GM19452 (cell line): ENCODE measurements around the gene SNX15.
A peak's percentile ranks its signal among the peaks of the same experiment; 100 is the strongest.
"Not testable (repeated sequence)": the region's sequence is repeated elsewhere in the genome, so short reads cannot be mapped to it uniquely, and the experiment has no call there.

Experiments used
- ATAC-seq: cut with Tn5 transposase; IDR thresholded peaks from one replicate; pipeline ENCODE4 v1.9.1; 2021; ENCODE audit not compliant: unreplicated experiment

SNX15 gene

GRCh38 chr11:65027213-65028067 lies at the start of gene SNX15:
TSS of gene SNX15 (plus strand) at chr11:65027439. CDS start at chr11:65027538, 99 bp downstream.
- peak; percentile 89 for ATAC-seq

- ATAC-seq = not testable (repeated sequence)
Observed at GRCh38 chr11:64983339-64983738, 43.9 kb upstream of the SNX15 start.

DNA sequence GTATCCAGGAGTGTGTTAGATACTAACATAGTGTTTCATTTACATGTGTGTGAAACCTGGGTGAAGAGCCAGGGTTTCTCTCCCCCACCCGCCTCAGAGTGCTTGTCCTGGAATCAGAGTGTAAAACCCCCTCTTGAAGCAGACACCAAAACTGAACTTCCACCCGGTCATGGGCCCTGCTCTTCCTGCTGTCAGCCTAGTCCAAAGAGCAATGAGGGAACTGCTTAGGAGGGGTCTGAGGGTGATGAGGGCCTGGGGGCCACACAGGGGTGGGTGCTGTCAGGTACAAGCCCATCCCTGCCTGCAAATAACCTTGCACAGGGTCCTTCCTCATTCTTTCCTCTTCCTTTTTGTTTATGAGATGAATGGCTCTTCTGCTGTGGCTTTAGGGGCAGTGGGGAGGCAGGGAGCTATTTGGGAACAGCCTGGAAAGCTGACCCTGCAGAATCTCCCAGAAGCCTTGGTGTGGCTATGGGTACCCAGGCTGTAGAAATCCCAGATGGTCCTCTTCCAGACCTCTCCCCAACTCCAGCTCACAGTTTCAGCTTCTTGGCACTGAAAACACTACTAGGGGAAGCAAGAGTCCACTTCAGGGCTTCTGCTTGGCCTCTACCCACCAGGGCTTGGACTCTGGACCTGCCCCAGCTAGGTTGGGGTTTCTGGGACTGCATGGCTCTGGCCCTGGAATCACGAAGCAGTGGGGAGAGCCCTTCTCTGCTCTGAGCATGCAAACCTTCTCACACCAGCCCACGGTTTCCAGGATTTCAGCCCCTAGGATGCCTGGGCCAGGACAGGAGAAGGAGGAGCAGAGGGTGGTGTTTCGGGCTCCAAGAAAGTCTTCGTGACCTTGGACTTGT lies 39.0 kb upstream of the SNX15 start:
- ATAC-seq = no peak

- ATAC-seq = no peak
Observed at GRCh38 chr11:64989416-64989815, 37.8 kb upstream of the SNX15 start.

DNA sequence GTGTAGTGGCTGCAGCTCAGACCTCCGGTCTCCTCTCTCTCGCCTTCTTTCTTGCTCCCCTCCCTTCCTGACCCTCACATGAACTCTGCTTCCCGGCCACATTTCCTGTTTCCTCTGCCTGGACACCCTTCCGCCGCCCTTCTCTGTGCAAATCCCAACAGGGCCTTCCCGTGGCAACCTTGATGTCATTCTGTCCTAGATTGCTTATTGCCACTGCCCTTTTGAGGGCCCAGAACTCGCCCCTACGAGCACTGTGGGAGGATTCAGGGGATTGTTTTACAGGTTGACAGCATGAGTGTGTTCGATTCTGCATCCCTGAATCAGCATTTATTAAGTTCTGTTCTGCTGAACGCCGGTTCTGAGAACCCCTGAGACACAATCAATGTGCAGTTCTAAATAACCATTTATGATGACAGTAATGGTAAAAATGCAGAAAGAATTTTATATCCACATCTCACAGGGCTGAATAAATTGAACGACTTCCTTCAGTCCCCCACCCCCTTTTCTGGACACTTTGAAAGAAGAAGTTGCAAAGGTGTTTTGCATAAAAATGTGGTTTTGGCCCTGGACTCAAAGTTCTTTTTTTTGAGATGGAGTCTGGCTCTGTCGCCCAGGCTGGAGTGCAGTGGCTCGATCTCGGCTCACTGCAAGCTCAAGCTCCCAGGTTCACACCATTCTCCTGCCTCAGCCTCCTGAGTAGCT lies 36.9 kb upstream of the SNX15 start:
- ATAC-seq = no peak

DNA sequence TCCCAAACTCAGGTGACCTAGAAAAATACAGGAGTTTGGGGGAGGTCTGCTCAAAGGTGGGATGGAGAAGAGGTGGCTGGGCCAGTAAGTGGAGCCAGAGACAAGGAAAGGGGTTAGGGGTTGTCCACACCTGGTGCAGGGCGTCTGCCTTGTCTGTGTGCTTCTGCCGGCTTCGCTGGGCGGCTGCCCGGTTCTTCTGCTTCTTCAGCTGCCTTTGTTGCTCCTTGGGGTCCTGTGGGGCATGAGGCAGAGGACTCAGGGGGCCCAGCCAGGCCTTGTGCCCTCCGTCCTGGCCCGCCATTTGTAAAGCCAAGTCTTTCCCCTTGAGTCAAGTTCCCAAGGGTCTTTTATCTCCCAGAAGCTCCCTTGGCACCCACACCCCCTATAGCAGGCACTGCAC lies 32.9 kb upstream of the SNX15 start:
- ATAC-seq = no peak

DNA sequence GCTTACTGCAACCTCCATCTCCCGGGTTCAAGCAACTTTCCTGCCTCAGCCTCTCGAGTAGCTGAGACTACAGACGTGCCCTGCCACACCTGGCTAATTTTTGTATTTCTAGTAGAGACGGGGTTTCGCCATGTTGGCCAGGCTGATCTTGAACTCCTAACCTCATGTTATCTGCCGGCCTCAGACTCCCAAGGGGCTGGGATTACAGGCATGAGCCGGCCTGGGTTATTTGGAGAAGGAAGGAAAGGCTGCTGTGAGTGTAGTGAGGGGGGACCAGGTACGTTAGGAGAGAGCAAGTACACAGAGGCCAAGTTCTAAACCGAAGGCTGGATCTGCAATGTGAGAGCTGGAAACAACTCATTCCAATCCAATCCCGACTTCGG lies 30.9 kb upstream of the SNX15 start:
- no peak for ATAC-seq

- no peak for ATAC-seq
Observed at GRCh38 chr11:64996710-64997380, 30.4 kb upstream of the SNX15 start, which contains the start of gene BATF2. TSS of gene BATF2 (minus strand) at chr11:64996971. CDS start at chr11:64996914, 57 bp downstream.

DNA sequence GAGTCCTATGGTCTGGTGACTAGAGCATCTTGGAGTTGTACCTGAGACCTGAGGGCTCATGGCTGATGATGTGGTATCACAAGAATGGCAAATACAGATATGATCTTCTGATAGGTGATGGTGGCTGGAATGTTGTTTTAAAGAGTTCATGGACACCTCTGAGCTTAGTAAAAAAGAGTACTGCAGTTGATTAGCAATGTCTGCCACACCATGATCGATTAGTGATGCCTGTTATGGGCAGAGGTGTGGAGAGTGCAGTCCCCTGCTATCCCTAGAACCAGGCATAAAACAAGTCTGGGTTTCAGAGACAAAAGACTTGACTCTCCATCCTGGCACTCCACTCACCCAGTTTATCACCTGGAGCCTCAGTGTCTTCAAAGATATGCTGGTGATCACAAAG lies 29.1 kb upstream of the SNX15 start:
- ATAC-seq = no peak

DNA sequence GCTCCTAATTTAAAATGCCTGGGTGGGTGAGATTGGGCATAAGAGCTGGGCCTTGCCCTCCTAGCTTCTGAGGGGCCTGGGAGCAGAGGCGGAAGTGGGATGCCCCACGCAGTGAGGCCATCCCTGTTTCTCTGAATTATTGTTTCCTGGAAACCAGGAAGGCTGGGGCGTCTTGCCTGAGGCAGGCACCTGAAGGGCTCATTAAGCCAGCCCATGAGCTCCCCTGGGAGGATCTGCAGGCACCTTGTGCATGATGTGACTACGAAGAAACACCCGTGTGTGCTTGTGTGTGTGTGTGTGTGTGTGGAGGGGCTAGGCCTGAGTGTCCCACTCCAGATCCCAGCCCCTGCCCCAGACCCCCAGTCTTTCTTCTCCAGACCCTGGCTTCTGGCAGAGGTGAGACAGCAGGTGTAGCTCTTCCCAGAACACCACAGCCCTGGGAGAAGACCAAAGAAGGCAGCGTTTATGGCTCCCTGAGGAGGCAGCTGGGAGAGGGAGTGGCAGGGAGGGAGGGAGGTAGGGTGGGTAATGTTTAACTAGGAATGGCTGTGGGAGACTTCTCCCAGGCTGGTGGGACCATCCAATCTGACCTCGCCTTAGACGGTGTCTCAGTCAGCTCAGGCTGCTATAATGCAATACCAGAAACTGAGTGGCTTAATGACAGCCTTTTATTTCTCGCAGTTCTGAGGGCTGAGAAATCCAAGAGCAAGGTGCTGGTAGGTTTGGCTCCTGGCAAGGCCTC lies 28.4 kb upstream of the SNX15 start:
- no peak for ATAC-seq

- no peak for ATAC-seq
Observed at GRCh38 chr11:64999478-64999877, 27.8 kb upstream of the SNX15 start.

DNA sequence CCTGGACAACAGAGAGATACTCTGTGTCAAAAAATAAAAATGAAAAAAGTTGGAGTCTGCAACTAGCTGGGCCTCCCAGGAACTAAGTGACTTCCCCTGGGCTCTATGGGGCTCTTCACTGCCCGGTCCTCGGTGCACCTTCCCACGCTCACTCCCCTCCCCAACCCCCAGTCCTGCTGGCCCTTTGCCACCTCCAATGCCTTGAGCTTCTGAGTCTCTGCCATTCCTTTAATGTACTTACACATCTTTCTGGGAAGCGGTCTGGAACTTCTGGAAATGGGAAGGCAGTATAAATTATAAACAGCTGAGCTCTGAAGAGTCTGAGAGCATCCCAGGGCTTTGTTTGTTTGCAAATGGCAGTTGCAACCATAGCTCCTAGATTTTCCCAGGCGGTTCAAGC lies 24.5 kb upstream of the SNX15 start:
- ATAC-seq = no peak

DNA sequence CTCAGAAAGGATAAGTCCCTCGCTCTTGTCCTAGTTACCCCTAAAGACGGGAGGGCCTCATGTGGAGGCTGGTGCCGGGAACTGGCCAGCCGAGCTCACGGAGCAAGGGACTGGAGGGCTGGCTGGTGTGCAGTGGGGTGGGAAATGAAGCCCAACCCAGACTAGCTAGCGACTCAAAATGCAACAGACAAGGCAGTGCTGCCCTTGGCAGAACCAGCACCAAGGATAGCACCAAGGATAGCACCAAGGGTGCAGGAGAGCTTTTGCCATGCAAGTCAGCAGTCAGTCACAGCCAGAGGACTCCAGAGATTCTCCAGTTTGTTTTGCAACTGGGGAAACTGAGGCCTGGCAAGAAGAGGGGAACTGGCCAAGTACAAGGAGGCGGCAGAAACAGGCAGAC lies 24.0 kb upstream of the SNX15 start:
- no peak for ATAC-seq

DNA sequence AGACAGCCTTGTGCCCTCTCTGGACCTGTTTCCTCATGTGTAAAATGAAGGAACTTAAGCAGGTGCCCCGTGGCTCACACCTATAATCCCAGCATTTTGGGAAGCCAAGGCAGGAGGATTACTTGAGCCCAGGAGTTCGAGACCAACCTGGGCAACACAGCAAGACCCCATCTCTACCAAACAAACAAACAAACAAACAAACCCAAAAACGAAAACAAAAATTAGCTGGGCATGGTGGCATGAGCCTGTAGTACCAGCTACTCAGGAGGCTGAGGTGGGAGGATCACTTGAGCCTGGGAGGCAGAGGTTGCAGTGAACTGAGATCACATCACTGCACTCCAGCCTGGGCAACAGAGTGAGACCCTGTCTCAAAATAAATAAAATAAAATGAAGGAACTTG lies 23.3 kb upstream of the SNX15 start:
- not testable (repeated sequence) for ATAC-seq

DNA sequence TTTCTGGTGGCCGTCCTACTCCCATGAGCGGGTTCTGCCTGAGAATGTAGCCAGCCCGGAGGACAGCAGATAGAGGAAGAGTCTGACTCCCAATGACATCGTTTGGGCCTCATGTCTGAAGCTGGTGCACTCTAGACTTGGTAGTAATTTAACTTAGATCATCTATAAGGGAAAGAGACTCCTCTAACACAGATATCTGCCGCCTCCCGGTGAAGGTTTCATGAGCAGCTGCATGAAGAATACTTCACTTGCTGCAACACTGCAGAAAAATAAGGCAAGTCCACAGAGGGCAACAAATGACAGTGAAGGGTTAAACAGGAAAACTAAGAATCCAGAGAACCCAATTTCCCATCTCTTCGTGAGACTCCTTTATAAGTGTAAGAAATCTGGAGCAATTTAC lies 19.2 kb upstream of the SNX15 start:
- ATAC-seq = no peak

DNA sequence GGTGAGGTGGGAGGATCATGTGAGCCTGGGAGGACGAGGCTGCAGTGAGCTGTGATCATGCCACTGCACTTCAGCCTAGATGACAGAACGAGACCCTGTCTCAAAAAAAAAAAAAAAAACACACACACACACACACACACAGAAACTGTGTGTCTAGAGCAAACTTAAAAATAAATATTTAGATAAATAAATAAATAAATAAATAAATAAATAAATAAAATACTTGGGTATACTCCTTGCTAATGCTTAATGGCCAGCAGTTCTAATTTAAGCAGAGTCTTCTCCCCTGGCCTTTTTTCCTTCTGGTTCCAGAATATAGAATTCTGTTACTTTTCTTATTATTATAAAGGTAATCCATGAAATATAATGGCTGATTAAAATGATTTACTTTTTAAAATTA lies 18.4 kb upstream of the SNX15 start:
- no peak for ATAC-seq

- ATAC-seq = peak; percentile 58
Observed at GRCh38 chr11:65013130-65013887, 13.9 kb upstream of the SNX15 start.

GRCh38 chr11:65013888-65014725 lies 13.1 kb upstream of the SNX15 start, which contains the start of gene ARL2:
TSS of gene ARL2 (plus strand) at chr11:65014160. CDS start at chr11:65014208, 48 bp downstream.
- ATAC-seq = peak; percentile 70
